Activated CD4-positive, alpha-beta T cell treated with anti-CD3 and anti-CD28 coated beads, Interleukin-2, Interleukin-4, amounts not matched to agents 100 ng/mL and 50 ng/mL, durations not matched to agents 16 hours and 8 hours (primary cell): ENCODE results near the gene OGFRL1.

ENCODE experiments used
- DNase-seq: peaks from one replicate; pipeline ENCODE4 v3.0.0-alpha.2; 2020; ENCODE audit warnings: low spot score

OGFRL1 gene

DNA sequence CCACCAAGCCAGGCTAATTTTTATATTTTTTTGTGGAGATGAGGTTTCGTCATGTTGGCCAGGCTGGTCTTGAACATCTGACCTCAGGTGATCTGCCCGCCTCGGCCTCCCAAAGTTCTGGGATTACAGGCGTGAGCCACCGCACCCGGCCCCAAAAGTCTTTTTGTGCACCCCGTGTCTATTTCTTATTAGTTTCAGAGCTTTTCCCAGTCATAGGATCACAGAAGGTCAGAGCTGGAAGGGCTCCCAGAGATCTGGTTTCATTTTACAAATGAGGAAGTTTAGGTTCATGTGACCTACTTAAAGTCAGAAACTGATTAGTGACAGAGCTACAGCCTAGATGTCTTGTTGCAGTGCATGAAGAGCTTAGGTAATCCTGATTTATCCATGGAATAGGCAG, 1.6 kb upstream of the OGFRL1 start:
- no peak for DNase-seq

DNA sequence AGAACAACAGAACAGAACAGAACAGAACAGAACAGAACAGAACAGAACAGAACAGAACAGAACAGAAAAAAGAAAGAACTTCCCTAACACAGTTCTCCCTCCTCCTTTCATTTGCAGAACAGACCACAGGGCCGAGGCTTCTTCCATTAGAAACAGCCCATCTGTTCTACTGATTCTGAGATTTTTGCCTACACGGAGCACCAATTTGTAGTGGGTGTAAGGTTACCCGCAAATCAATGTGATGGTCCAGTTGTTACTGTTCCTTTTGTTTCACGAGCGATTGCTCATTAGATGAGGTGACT, 734 bp upstream of the OGFRL1 start:
- no peak for DNase-seq

DNA sequence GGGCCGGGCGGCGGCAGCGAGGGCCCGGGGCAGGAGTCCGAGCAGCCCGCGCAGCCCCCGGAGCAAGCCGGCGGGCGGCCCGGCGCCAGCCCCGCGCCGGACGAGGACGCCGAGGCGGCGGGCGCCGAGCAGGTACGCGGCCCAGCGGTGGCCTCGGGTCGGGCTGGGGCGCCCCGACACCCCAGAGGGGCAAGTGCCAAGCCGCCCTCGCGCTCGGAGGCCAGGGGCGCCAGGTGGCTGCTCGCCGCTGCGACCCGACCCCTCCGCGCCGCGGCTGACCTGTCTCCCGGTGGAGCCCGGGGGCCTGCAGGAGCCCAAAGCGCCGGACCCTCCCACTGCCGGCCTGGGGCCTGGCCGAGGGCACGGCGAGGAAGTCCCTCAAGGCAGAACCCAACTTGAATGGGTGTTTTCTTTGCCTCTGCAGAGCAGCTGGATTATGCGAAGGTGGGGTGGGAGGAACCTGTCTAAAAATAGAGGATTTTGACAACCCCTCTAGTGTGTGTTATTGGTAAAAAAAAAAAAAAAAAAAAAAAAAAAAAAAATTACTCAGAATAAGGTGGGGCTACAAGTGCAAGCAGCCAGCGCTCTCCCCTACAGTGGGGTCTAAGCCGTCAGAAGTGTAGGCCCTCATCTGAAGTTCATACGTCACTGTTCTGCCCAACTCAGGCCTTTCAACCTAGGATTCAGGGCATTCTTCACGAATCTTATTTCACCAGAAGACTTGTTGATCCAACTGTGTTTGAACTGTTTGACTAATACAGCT, 609 bp downstream of the OGFRL1 start:
- no peak for DNase-seq

DNA sequence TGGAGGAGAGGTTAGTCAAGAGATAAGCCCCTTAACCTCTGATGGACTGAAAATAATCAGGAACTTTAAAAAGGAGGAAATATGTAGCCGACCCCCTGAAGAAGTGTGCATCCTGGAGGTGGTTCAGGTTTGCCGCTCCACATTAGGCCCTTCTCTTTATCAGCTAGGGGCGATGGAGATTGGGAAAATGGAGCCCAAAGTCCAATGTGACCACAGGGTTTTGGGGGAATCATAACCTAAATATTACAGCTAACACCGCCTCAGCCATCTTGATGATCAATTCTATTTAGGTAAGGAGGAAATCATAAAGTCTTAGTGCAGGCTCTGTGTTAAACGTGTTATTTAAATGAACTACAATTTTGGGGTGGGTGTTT, 1.2 kb downstream of the OGFRL1 start:
- DNase-seq, result no peak

DNA sequence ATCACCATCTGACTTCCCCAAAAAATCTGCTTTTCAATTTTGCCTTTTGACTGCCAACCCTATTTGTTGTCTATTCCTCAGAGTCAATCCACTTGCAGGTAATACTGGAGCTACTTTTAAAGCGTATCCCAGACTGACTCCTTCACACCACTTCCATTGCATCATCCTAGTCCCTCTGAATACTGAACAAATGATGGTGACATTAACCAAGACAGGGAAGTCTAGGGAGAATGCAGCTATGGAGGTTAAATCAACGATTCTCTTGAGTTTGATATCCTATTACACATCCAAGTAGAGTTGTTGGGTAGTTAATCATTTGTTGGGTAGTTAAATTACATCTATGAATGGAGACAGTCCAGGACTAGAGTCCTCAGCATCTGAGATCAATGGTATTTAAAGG, 2.0 kb downstream of the OGFRL1 start:
- DNase-seq, result no peak

DNA sequence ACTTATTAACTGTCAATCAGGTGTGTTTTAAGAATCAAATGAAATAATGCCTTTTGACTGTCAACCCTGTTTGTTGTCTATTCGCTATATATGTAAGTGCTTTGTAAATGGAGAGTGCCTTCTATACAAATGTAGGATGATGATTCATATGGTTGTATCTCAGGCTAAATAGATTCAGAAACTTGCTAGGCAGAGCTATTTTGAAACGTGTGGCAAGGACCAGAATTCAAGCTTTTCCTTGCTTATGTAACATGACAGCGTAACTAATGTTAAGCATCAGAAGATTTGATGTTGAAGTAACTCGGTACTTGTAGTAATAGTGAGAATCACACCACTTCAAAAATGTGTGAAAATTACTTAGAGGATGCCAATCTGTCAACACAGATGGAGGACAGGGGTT, 3.4 kb downstream of the OGFRL1 start:
- DNase-seq, result peak; percentile 42

DNA sequence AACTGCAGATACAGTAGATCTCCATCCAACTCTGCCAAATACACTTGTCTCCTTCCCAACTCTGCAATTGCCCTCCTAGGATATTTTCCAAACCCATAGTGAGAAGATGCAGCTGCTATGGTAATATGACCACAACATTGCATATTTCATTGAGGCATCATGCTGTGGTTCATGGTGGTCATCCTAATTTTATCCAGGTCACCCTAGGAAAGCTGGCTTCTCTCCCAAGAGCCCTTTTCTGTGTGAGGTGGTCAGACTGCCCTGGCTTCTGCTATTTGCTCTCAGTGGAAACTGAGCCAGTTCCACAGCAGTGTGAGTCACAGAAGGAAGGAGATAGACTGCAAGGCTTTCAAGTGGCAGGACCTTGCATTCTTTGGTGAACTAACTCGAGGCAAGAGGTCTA, 5.5 kb downstream of the OGFRL1 start:
- DNase-seq, result no peak

DNA sequence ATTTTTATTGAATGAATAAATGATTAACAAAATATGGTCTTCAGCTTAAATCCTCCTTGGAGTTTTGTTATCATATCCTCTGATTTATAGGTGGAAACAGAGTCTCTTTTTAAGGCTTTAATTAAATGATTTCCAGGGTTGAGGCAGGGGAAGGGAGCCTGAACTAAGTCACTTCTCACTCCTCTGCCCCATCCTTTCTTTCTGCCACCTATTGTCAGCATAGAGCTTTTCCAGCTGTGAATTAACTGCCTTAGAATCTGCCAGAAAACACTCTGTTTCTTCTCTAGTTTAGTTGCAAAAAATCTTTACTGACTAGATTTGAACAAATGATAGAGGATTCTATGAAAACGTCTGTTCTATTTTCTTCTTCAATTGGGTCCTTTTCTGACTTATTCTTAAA, 9.8 kb downstream of the OGFRL1 start:
- no peak for DNase-seq

DNA sequence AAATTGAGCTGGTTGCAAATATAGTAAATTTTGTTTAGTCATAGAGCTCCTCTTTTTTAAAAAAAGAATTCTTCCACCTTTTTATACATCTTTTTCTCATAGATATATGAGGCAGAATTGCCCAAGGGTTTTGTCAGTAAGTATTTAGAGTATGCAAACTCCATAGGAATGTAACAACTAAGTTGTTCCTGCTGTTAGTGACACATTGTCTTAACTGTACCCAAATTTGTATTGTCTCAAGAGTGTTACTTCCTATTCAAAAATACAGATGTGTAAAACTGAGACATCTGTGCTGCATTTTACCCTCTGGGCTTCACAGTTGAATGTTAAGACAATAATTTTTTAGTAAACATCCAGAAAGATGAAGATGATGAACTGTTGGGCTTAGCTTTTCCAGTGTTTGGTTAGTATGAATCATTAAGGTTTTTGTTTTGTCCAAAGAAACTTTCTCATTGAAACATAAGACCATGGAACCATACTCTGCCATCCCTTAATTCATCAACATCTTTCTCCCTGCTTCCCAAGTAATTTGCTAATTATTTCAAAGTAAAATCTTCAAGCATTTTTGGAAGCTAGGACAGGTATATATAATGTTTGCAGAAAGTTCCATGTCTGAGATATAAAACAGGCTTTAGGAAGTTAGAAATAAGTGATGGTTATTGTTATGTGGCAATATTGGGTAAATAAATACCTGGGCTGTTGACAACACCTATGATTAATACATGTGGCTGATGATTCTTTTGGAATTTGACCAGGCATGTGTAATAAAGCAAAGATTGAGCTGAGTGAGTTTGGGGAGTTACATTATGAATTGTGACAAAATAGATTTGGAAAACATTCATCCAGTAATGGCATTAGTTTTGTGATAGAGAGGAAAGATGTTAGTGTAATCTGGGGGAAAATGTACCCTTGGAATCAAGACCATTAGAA, 11.2 kb downstream of the OGFRL1 start:
- DNase-seq, result no peak

DNA sequence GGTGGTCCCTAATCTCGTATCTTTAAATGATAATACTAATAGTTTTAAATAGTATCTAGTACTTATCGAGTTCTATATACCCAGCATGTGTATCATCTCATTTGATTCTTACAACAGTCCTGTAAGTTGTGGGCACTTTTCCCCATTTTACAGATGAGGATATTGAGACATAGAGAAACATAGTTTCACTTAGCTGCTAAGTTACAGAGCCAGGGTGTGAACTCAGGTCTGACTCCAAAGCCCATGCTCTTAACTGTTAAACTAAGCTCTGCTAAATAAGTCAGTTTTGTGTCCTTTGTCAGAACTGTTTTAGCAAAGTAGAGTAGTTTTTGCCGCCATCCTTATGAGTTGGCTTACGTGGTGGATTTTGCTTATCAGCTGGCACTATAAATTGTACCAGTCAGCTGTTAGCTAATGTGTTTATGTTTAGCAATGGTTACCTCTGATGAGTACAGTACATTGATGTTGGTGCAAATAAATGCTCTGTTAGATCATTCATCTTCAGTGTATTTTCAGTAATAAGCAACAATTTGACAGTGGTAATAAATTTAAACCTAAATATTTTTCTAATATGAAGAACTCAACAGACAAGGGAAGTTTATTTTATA, 12.1 kb downstream of the OGFRL1 start:
- DNase-seq, result no peak

DNA sequence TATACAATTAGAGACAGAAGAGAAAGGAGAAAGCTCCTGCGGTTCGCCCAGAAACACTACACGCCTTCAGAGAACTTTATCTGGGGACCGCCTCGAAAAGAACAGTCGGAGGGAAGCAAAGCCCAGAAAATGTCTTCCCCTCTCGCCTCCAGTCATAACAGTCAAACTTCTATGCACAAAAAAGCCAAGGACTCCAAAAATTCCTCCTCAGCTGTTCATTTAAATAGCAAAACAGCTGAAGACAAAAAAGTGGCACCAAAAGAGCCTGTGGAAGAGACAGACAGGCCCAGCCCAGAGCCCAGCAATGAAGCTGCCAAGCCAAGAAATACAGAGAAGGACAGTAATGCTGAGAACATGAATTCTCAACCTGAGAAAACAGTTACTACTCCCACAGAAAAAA, 12.9 kb downstream of the OGFRL1 start:
- DNase-seq, result no peak

DNA sequence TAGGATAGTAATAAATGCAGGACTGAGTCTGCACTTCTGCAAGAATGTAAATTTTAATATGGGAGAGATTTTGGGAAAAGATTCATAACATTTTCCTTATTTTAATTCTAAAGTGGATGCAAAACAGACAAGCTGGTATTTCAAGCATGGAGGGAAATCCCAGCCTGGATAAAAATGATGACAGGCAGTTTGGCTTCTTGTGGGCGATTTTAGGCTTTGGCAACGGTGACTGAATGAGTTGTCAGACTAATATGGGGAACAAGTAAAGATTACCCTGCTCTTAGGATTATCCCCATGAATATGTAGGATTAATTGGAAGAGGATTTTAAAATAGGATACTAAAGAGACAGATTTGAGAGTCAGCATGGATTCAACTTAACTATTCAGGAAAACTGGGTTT, 21.0 kb downstream of the OGFRL1 start:
- DNase-seq, result no peak

DNA sequence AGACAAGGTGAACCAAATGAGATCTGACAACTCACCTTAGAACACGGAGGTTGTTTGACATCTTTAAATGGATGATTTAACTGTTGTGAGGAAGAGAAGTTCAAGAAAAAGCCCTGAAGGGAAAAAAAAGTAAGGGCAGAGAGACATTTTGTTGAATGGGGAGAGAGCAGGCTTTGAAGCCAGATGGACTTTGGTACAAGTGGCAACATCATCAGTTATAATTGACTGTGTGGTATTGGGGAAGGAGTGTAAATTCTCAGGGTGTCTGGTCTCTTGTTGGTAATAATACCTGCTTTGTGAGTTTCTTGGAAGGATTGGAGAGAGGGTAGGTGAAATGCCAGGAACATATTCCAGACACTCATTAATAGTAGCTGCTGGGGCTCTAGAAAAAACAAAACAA, 21.6 kb downstream of the OGFRL1 start:
- no peak for DNase-seq

DNA sequence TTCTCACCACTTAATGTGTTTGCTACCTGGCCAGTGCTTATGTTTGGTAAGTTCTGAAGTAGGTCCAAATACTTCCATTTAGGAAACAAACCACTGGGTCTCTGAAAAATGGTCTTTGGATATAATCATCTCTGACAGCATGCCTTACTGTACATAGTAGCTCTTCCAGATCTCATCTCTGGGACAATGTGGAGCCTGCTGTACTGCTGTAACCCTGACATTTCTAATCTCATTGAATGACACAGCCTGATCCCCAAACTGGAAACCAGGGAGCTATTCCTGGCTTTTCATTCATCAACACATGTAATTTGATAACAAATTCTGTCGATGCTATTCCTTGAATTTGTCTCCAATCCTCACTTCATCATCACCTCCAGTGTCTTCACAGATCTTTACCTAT, 23.5 kb downstream of the OGFRL1 start:
- DNase-seq, result no peak

DNA sequence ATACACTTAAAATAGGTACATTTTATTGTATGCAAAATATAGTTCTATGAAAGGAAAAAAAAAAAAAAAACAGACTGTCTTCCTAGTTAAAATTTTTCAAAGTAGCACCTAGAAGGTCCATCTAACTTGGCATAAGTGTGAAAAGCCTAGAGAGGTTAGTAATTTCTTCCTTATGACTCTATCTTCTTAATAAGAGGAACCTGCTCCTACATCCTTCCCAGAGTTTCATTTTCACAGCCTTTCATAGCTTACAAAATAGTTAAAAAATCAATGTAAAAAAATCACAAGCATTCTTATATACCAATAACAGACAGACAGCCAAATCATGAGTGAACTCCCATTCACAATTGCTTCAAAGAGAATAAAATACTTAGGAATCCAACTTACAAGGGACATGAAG, 28.8 kb downstream of the OGFRL1 start:
- no peak for DNase-seq

DNA sequence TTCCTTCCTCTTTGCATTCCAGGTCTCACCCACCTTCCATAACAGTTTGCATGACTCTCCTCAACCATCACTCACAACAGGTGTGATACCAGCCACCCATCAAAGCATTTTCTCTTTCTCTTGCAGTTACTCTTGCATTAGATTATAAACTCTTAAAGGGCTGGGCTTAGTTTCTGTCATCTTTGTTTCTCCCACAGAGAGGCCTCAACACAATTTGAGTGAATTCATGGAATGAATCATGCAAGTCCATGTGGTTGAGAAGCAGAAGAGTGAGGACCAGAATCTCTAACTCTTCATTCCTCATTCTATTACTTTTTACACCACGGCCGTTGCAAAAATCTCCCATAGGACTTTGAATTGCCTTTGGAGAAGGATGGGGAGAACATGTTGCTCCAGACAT, 31.4 kb downstream of the OGFRL1 start:
- DNase-seq, result no peak

DNA sequence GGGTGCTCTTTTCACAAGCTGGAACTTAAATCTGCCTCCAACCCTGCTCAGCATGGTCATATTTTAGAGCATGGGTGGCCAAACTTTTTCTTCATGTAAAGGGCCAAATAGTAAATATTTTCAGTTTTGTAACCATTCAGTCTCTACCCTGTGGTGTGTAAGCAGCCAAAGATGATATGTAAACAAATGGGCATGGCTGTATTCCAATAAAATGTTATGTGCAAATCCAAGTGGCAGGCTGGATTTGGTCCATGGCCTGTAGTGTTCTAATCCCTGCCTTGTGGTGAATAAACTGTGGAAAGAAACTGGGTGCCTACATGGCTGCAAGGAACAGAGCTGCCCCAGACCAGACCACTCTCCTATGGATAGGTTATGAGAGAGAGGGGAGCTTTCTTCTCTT, 32.7 kb downstream of the OGFRL1 start:
- DNase-seq, result no peak

DNA sequence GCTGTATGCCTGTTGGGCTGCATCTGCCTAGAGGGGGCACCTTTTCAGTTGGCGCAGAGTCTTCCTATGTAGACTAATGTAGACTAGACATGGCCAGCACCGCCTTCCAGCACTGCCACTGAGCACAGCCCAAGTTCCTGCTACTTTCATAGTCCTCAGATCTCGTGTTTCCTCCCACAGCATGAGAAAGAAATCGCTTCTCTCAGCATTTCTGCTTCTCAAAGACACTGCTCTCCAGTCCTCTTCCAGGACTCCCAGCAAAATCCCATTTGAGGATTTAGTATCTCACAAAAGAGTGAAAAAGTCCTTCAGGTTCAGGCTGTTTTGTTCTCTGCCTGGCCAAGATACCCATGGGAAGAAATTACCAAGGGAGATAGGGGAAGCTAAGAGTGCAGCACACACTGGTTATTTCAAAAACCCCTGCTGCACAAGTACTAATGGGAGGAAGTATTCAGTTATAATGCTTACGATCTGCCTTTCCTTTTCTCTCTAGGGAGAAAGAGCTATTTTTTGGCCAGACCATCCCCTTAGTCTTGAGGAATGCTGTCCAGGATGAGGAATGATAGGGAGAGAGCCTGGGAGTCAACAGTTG, 35.7 kb downstream of the OGFRL1 start:
- no peak for DNase-seq

DNA sequence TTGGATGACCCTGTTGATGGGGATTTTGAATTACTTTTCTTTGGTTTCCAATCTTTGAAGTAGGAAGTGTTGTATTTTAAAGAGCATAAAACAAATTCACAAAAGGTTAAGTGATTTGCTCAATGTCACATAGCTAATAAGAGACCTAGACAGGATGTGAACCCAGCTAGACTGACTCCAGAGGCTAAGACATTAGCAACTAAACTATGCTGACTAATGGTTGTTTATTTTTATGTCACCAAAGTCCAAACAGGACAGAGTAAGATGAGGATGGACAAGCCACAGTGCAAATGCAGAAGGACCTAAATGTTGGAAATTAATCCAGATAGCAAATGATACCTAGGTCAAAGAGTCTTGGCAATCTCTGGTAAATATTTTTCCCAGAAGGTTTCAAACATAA, 38.0 kb downstream of the OGFRL1 start:
- no peak for DNase-seq

DNA sequence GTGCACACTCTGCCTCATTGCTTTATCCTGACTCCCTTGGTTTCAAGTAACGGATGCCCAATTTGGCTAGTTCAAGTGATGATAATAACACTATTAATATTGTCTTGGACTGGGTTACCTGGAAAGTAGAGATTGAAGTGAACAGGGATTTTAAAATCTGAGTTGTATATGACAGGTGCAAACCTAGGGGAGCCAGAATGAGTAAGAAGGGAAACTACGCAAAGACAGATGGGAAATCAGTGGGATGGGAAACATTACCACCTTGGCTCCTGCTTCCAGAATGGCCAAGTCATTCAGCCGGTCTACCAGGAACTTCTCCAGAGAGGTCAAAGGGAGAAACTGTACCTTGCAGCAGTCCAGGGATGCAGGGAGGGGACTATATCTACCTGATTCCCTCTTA, 41.9 kb downstream of the OGFRL1 start:
- DNase-seq, result no peak

DNA sequence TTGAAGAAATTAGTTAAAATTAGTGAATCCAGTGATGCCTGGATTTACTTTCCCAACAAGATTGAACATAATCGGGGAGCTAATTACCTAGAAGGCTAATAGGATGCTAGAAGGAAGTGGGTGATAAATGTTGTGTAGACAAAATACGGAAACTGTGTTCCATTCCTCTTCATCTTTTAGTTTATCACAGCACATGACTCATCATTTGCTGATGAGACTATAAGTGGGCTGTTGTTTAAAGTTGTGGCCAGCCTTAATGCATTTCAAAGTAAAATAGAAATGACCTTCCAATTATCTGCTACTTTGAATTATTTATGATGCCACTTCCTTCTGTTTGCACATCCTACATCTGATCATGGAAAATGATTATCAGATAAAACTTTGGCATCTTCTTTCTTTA, 43.4 kb downstream of the OGFRL1 start:
- no peak for DNase-seq

DNA sequence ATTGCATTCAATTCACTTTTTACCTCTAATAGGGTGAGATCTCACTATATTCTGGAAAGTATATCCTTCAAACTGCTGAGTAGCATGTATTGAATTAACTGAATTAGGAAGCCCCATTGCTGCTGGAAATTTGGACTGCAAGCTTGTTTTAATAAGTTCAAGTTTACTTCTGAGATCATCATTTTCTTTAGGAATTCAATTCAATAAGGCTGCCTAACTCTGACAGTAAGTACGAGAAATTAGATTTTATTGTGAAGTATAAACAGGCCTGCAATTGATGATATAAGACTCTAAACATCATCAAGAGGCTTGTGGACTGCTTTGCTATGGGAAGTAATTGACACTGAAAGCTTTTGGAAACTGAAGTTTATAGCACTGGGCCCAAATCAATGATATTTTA, 44.4 kb downstream of the OGFRL1 start:
- no peak for DNase-seq

DNA sequence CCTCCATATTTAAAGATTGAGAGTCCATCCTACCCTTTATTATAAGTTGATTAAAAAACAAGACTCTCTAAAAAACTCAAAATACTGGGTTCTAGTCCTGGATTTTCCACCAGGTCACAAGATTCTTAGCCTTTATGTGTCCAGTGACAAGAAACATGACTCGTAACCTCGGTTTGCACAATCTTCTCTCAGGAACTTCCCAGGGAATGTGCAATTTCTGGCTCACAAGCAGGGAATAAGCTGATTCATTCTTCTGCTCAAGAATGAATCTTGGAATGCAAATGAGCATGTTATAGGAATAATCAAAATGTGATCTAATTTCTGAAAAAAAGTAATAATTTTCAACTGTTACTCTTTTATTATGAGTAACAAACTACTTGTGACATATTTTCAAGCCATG, 45.1 kb downstream of the OGFRL1 start:
- no peak for DNase-seq
